ENCODE measurements around the gene TM7SF2.
A peak's percentile ranks its signal among the peaks of the same experiment; 100 is the strongest.
"Not testable (repeated sequence)": the region's sequence is repeated elsewhere in the genome, so short reads cannot be mapped to it uniquely, and the experiment has no call there.

TM7SF2 gene

GRCh38 chr11:65116370-65117205 lies 4.9 kb downstream of the TM7SF2 start:
- peak; percentile 47 for DNase-seq

- DNase-seq, result peak; percentile 100
Observed at GRCh38 chr11:65117206-65118096, 5.8 kb downstream of the TM7SF2 start, which contains the start of gene ZNHIT2. TSS of gene ZNHIT2 (minus strand) at chr11:65117701. CDS start at chr11:65117653, 48 bp downstream.

GRCh38 chr11:65118097-65118837 lies 6.6 kb downstream of the TM7SF2 start:
- no peak for DNase-seq

- not testable (repeated sequence) for DNase-seq
Observed at GRCh38 chr11:65118891-65119669, 7.4 kb downstream of the TM7SF2 start.

- DNase-seq, result no peak
Observed at GRCh38 chr11:65119670-65119995, 8.0 kb downstream of the TM7SF2 start.

- DNase-seq, result no peak
Observed at GRCh38 chr11:65120831-65121230, 9.2 kb downstream of the TM7SF2 start.

- peak; percentile 42 for DNase-seq
Observed at GRCh38 chr11:65121447-65121864, 9.8 kb downstream of the TM7SF2 start.

- peak; percentile 99 for DNase-seq
Observed at GRCh38 chr11:65121865-65122696, 10.4 kb downstream of the TM7SF2 start, which contains the start of the genes FAU and MRPL49. TSS of gene FAU (minus strand) at chr11:65122134. CDS start at chr11:65121813, 321 bp downstream. TSS of gene MRPL49 (plus strand) at chr11:65122321. CDS start at chr11:65122347, 26 bp downstream.

GRCh38 chr11:65124480-65125196 lies 13.0 kb downstream of the TM7SF2 start:
- DNase-seq, result no peak

- no peak for DNase-seq
Observed at GRCh38 chr11:65125197-65126056, 13.8 kb downstream of the TM7SF2 start.

- DNase-seq, result no peak
Observed at GRCh38 chr11:65126624-65127274, 15.1 kb downstream of the TM7SF2 start.

- no peak for DNase-seq
Observed at GRCh38 chr11:65127473-65128181, 16.0 kb downstream of the TM7SF2 start.

- no peak for DNase-seq
Observed at GRCh38 chr11:65128182-65129145, 16.8 kb downstream of the TM7SF2 start.

- DNase-seq, result no peak
Observed at GRCh38 chr11:65129649-65130441, 18.2 kb downstream of the TM7SF2 start.

GRCh38 chr11:65130631-65131416 lies 19.2 kb downstream of the TM7SF2 start:
- no peak for DNase-seq

Data from inflammatory macrophage treated with lipopolysaccharide for 4 hours (primary cell).